Measurements from ENCODE around the gene TMEM232.

Gene TMEM232

DNA sequence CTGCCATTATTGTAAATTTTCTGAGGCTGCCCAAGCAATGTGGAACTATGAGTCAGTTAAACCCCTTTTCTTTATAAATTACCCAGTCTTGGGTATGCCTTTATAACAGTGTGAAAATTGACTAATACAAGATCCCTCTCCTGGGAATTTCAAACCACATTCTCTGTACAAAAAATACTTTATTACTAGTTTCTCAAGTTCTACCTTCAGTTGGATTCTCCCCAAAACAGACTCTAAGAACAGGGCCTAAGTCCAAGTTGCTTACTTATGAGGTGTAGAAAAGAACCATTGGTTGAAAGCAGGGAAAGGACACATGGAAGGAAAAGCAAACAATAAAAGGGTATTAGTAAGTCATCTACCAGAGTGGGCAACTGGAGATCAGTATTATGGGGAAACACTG lies 343.2 kb downstream of the TMEM232 start:
- DNase-seq: no peak

DNA sequence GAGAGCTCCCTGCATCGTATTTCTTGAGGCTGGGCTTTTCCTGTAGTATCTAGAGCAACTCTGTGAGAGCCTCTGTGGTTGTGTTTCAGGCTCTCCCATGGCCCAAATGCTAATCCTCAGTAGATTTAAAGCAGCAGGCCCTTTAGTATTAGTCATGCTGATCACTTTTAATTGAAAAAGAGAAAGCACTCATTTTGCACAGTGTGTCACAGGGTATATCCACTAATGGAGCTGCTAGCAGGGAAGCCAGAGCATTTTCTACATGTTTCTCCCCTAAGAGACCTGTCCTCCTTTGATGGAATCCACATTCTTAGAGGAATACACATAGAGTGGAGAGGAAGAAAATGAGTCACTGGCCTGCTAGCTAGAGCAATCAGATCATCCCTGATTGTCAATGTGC lies 348.5 kb downstream of the TMEM232 start:
- DNase-seq: no peak

DNA sequence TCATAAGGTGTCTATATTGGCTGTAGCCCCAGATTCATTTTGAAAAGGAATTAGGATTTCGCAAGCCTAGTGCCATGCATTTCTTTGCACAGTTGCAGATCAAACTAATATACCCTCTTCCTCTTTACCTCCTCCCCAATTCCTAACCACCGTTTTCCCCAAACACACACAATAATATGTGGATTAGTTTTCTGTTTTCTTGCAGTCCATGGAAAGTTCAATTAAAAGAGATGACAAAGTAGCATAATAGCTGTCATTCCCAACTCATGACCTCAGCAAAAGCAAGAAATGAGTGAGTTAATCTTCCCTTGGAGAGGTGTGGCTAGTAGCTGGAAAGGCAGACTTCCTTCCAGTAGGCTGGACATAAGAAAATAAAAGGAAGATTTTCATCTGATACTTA lies 349.1 kb downstream of the TMEM232 start:
- DNase-seq: no peak

DNA sequence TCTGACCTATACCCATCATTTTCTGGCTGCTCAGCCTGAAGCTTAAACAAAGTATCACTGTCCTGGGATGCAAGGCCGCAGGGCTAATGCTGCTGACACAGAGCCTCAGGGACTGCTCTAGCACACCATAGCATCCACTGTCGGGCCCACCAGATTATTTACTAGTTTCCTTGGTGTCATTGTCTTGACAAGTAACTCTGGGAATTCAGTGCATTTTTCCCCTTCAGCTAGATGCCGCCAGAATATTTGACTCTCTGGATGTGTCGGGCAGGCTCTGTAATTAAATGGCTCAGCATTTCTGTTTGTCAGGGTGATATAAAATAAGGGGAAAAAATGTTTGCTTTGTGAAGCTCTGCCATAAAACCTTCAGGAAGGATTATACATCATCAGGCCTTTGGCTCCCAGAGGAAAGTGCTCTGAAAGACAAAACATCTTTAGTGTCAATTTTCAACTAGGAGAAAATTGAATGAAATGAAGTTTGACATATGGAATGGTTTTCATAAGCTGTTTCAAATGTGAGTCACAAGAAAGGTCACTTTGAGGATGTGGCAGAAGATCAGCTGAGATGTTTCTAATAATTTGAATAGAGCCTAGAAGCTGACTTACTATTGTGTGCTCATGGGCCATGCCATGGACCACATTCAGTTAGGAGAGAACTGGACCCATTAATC lies 350.1 kb downstream of the TMEM232 start:
- no peak for DNase-seq

DNA sequence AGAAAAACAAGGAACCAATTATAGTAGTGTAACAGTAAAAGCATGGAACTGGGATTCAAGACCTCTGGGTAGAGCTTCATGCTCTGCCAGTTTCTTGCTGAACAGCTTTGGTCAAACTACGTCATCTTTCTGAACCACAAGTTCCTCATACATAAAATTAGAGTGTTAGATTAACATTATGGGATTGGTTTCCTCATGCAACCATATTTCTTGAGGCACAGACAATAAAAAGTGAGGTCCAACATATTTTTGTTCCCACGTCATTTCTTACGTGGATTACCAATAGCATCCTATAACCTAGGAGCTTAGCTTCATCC lies 354.8 kb downstream of the TMEM232 start:
- no peak for DNase-seq

DNA sequence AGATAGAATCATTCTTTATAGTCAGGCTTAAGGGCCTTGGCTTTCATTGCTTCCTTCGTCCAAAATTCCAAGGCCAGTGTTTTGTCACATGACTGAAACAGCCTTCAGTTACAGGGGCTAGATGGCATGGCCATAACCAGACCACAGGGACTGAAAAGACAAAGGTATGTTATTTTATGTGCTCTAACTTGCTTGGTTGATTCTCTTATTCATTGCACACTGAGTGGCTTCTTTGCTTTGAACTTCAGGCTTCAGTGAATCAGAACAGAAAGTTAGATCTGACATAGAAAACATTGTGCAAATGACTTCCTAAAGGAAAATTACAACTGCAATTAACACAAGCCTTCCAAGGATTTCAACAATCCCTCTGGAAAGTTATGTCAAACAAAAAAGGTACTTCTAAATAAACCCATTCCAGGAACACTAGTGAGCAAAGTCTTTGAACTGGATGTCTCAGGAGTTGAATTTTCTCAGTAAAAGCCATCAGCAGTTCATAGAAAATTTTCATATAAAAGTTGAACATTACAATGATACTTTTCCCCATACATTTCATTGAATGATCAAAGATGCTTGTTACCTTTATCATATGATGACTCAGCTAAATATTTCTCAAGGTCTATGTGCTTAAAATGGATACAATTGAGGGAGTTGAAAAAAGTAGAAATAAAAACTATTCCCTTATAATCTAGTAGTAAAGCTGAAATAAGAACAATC lies 355.3 kb downstream of the TMEM232 start:
- no peak for DNase-seq
